ENCODE measurements around the gene SPI1.
"Not testable (repeated sequence)": the region's sequence is repeated elsewhere in the genome, so short reads cannot be mapped to it uniquely, and the experiment has no call there.

SPI1 gene

DNA sequence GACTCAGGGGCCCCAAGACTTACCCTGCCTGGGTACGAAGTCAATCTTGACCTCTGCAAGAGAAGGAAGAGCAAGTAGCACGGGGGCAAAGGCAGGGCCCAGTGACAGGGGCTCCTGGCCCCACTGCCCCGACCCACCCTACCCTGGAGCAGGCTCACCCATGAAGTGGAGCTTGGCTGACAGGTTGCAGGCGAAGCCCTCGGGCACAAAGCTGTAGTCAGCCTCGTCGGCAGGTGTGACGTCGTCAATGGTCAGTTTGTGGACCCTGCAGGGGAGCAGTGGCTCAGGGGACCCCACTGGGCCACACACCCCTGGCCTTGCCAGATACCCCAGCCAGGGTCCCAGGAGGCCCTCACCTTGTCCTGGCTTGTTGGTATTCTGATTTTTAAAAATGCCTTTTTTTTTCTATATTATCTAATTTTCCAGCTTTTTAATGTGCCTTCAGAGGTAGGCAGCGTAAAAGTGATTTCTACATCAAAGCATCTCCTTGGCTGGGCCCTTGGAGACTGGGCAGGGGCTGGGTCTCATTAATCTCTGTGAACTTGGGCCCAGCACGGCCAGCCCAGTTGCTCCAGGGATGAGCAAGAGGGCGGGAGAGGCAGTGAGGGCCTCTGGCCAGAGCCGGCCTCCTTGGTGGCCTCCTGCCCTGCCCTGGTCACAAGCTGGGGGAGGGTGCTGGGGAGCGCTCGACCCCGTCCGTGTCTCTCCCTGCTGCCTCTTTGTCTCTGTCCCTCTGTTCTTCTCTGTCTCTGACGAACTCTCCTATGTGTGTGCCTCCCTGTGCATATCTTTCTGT, 37.2 kb downstream of the SPI1 start:
- no peak for DNase-seq (ENCODE audit: low read depth in 2 of 2)

DNA sequence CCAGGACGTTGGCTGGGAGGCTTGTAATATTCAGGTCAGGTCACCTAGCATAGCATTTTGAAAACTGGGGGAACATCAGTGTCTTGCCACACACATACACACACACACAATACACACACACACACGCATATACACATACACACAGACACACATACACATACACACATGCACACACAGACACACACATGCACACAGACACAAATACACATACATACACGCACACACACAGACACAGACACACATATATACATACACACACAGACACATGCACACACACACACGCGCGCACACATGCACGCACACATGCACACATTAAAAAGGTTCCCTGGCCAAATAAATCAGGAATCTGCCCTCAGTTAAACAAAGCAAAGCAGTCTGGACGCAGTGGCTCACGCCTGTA, 38.3 kb downstream of the SPI1 start:
- no peak for DNase-seq (ENCODE audit: low read depth in 2 of 2)

DNA sequence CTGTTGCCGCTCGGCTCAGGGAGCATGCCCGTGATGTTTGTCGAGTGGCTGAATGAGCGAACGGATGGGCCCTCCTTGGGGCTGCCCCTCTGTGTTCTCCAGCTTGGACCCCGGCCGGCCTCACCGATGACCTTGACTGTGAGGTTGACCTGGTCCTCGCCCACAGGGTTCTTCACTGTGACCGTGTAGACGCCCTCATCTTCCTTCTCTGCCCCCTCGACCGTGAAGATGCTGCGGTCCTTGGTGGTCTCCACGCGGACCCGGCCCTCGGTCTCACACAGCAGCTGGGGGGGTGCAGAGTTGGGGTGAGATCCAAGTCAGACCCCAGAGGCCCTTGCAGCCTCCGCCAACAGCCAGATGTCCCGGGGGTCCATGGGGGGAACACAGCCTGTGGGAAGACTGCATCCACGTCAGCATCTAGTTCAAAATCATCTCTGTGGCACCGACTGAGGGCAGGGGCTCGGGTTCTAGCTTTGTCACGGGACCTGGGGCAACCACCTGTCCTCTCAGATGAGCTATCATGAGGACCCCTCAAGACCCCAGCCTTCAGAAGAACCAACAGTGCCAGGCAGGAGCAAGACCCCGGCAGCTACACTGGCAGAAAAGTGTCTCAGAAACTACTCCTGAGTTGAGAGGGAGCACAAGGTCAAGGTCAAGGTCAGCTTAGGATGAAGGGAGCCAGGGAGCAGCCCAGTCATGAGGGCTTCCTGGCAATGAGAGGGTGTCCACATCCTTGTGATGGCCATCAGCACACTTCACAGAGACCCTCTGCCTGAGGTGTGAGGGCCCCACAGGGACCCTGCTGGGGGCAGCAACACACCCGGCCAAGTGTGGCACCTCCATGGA, 39.7 kb downstream of the SPI1 start:
- DNase-seq (ENCODE audit: low read depth in 2 of 2) = no peak

DNA sequence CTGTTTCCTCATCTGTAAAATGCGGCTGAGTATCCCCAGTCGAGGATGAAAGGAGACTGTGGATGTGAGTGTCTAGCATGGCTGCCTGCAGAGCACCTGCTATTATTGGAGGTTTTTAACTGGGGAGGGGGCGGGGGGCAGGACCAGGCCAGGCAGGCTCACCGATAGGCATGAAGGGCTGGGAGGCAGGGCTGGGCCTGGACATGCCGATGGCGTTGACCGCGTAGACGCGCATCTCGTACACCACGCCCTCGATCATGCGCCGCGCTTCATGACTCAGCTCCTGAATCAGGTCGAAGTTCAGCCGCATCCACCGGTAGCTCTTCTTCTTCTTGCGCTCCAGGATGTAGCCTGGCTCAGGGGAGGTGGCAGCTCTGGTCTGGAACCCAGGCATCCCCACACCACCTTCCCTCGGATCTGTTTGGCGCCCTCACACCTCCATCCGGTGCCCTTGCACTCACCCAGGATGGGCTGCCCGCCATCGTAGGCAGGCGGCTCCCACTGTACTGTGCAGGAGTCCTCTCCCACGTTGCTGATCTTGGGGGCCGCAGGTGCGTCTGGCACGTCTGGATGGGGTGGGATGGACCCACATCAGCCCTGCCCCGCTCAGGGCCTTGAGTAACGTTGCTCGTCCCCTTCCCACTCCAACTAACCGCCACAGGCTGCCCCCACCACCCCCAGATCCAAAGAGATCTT, 41.0 kb downstream of the SPI1 start:
- DNase-seq (ENCODE audit: low read depth in 2 of 2) = no peak

DNA sequence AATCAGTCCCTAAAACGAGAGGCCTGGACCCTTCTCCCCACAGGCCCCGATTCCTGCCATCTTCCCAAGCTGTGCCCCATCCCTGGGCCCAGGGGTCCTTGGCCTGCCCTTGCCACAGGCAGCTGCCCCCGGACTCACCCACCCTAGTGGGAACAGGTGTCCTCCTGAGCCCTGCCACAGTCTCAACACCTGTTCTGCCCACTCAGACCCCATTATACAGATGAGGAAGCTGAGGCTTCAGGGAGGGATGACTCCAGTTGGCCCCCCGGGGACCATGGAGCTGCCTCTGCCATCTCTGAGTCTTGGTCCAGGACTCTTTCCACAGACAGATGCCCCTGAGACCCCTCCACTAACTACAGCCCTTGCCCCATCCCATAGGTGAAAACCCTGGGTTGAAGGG, 41.8 kb downstream of the SPI1 start:
- no peak for DNase-seq (ENCODE audit: low read depth in 2 of 2)

DNA sequence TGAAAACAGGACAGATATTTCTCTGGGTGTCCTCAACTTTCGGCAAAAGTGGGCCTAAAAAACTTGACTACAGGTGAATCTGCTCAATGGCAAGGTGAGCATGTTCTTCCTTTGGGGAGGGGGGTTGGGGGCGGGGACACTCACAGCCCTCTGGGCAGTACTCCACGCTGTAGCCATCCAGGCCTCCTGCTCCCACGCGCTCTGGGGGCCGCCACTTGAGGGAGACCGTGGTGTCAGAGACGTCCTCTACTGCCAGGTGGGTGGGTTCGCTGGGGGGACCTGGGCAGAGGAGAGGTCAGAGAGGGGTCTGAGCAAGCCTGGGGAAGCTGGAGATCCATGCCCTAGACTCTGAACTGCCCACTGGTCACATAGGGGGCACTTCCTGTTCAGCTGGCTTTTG, 42.6 kb downstream of the SPI1 start:
- DNase-seq (ENCODE audit: low read depth in 2 of 2) = no peak

DNA sequence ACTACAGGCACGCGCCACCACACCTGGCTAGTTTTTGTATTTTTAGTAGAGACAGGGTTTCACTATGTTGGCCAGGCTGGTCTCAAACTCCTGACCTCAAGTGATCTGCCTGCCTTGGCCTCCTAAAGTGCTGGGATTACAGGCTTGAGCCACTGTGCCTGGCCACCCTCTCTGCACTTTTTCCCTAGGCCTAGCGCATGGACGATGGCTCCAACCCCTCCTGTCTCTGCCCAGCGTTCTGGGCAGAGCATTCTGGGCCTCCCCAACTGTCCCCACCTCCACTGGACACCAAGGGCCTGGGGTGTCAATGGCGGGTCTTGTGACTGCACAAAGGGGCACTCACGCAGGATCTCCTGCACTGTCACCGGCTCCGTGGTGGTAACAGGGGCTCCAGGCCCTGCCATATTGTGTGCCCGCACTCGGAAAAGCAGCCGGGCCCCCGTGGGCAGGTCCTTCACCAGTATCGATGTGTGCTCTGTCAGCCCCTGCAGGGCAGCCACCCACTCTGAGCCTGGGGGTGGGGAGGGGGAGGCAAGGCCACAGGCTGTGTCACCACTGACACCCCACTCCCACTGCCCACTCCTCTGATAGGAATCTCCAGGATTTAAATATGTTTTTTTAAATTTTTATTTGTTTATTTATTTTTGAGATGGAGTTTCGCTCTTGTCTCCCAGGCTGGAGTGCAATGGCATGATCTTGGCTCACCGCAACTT, 43.5 kb downstream of the SPI1 start:
- DNase-seq (ENCODE audit: low read depth in 2 of 2) = not testable (repeated sequence)

DNA sequence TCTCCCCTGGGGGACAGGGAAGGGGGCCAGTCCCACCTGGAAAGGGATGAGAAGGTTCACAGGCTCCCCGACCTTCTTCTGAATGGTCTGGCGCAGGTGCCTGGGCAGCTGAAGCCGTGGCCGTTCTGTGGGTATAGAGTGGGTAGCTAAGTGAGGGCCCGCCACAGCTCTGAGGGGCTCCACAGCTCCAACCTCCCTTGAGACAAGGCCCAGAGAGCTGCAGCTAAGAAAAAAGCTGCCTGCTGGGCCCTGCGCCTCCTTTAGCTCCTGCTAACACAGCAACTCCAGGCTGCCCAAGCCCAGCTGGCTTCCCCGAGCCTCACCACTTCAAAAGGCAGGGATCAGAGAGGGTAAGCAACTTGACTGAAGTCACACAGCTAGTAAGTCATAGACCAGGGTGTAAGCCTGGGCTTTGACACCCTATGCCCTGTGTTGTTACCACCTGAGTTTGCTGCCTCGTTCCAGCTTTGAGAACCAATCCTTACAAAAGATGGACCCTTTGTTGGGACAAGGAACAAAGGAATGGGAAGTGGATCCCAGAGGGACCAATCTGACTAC, 44.4 kb downstream of the SPI1 start:
- DNase-seq (ENCODE audit: low read depth in 2 of 2) = no peak

DNA sequence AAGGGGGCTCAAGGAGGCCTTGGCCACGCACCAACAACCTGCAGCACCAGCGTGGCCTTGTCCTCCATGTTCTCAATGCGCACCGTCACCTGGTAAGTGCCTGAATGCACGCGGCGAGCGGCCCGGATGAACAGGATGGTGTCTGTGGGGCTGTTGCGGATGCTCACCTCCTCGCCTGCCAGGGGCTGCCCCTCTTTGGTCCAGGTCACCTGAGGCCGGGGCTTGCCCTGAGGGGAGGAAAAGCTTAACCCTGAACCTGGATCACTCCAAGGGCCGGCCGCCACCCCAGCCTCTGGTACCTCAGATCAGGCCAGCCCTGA, 44.9 kb downstream of the SPI1 start:
- DNase-seq (ENCODE audit: low read depth in 2 of 2) = no peak

DNA sequence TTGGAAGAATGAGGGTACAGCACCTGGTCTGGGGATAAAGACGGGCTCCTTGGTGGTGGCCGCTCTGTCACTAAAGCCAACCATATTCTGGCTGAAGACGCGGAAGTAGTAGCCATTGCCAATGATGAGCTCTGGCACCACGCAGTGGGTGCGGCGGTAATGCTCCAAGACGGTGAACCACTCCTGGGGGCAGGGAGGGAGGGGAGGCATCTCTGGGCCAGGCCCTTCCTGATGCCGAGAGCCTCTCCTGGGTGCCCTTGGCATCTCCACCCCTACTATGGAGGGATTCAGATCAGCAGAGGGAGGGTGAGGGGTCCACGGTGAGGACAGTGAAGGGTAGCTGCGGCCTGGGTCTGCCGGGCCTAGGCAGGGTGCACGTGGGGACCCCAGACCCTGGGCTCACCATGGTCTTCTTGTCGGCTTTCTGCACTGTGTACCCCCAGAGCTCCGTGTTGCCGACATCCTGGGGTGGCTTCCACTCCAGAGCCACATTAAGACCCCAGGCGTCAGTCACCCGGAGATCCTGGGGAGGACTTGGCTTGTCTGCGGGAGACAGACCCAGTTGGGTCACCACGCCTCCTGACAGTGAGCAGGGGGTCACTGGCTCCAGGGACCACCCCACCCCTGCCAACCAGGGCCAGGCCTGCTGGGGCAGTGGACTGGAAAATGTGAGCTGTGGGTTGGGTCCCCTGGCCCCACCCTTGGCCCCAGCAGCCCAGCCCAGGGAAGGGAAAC, 45.4 kb downstream of the SPI1 start:
- DNase-seq (ENCODE audit: low read depth in 2 of 2) = no peak

DNA sequence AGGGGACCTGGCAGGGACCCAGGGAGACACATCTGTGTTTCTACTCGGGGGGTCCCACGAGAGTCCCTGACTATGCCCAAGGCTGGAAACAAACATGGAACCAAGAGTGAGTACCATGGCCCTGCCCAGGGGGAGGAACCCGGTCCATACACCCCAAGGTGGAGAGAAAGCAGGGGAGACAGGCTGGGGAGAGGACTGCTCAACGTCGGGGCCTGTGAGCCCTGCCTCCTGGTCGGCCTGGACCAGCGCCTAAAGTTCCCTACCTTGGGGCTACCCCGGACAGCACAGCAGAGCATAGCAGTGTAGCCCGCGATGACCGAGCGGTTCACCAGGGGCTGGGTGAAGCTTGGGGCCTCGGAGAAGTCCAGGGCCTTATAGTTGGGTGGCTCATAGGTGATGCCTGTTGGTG, 46.0 kb downstream of the SPI1 start:
- DNase-seq (ENCODE audit: low read depth in 2 of 2) = no peak

DNA sequence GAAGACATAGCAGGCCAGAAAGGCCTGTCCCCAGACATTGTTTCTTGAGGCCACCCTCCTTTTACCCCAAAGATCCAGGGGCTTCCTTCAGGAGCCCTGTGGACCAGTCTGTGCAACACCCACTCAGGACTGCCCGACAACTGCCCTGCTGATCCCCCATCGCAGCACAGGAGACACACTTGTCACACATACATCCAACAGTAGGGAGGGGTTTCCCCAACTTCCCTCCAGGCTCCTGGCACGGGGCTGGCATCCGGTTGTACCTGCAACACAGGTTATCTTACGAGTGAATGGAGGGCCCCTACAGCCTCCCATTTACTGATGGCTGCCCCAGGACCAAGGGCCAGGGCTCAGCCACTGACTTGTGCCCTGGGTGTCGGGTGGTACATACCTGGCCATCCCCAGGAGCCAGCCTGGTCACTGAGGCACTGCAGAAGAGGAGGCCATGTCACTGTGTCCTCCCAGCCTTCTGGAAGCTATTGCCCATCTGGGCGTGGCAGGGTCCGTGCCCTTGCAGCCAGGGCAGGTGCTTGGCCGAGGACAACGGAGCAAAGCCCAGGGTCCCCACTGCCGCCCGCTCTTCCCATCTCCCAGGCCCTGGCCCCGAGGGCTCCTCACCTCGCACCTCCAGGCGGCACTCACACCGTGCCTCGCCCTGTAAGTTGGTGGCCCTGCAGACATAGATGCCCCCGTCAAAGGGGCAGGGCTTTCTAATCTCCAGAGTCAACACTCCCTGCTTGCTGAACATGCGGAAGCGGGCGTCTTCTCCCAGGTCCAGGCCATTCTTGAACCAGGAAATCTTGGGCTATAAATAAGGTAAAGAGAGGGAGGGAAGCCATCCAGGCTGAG, 46.7 kb downstream of the SPI1 start:
- DNase-seq (ENCODE audit: low read depth in 2 of 2) = no peak

DNA sequence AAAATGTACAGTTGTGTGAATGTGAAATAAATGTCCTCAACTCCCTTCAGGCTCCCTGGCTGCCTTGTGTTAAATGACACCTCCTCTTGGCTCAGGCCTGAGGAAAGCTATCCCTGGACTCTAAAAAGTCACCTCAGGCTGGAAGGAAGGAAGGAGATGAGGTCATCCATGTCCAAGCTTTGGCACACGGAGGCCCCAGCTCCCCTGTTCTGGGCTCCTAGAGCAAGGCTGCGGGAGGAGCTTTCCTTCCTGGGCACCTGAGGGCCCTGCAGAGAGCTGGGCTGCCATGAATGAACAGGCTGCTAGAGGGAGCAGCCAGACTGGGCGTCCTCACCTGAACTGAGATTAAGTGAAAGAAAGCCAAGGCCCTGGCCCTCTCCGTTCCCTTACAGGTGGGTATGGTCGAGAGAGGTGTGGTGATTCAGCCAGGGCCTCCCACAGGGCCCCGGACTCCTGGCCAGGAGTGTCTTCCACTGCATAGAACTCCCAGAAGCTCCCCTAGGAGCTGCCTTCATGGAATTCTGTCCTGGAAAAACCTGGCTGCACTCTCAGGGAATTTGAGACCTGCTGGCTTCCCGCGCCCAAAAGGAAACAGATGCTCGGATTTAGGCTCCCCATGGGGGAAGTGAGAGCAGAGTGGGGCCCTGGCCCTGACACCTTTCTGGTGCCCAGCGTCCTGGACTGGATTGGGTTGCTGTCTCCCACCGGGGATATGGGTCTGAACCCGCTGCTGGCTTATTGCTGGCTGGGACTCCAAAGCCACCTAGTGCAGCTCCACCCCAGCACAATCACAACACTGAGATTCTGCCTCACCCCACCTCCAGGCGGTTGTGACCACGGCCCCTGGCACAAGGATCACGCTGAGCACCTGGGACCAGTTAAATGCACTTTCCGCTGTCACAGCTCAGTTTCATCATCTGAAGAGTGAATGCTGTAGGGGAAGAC, 48.1 kb downstream of the SPI1 start:
- no peak for DNase-seq (ENCODE audit: low read depth in 2 of 2)

DNA sequence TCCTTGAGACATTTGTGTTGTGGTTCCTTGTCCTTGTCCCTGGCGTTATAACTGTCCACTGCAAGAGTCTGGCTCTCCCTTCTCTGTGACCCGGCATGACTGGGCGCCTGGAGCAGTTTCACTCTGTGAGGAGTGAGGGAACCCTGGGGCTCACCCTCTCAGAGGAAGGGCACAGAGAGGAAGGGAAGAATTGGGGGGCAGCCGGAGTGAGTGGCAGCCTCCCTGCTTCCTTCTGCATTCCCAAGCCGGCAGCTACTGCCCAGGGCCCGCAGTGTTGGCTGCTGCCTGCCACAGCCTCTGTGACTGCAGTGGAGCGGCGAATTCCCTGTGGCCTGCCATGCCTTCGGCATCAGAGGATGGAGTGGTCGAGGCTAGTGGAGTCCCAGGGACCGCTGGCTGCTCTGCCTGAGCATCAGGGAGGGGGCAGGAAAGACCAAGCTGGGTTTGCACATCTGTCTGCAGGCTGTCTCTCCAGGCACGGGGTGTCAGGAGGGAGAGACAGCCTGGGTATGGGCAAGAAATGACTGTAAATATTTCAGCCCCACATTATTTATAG, 48.8 kb downstream of the SPI1 start:
- no peak for DNase-seq (ENCODE audit: low read depth in 2 of 2)

DNA sequence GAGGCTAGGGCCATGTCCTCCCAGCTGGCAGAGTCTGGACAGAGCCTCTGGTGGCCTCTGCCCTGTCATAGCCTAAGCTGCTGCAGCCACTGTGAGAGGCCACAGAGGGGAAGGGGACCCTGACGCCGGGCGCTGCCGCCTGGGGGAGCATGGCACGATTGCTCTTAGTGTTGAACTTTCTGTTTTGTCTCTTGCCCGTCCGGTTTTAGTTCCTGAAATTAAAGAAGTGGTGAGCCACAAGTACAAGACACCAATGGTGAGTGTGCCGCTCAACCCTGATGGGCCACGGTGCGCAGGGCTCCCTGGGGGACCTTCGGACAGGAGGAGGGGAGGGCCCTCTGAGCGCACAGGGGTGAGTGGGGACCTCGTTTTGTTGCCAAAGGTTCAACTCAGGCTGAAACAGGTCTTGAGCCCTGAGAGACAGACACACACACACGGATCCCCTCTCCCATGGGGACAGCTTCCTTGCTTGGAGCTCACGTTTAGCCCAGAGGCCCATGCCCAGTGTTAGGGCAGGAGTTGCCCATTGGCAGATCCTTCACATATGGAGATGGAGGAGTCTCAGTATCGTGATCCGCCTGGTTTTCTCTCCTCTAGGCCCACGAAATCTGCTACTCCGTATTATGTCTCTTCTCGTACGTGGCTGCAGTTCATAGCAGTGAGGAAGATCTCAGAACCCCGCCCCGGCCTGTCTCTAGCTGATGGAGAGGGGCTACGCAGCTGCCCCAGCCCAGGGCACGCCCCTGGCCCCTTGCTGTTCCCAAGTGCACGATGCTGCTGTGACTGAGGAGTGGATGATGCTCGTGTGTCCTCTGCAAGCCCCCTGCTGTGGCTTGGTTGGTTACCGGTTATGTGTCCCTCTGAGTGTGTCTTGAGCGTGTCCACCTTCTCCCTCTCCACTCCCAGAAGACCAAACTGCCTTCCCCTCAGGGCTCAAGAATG, 49.6 kb downstream of the SPI1 start:
- no peak for DNase-seq (ENCODE audit: low read depth in 2 of 2)

DNA sequence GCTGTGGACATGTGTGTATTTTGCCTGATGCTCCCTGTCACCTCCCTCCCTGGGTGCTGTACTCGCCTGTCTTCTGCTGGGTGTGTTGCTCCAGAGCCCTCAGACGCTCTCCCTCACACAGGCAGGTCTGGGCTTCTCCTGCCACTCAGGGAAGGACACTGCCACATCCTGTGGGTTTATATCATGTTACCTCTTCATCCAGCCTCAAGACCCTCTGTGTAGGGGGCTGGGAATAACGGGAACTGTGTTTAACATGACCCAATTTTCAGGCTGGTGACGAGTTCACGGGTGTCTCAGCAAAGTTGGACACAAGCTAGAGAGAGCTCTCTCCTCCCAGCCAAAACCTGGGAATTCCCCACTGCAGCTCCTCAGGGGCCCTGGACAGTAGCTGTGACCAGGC, 50.4 kb downstream of the SPI1 start:
- no peak for DNase-seq (ENCODE audit: low read depth in 2 of 2)

DNA sequence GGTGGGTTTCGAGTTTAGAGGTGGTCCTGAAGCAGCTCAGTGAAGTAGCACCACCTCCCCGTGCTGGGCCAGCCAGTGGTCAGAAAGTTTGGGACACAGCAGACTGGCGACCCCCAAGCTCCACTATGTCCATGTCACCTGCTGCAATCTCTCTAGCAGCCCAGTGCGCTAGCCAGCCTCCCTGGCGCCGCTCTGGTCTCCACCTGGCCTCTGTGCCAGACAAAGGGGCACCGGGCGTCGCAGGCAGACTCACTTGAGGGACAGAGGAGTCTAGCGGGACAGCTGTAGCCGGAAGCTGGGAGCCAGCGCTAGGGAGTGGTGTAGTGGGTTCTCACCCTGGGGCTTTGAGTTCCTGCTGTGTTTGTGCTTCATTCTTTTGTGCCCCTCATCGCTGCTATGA, 51.3 kb downstream of the SPI1 start:
- DNase-seq (ENCODE audit: low read depth in 2 of 2) = no peak

DNA sequence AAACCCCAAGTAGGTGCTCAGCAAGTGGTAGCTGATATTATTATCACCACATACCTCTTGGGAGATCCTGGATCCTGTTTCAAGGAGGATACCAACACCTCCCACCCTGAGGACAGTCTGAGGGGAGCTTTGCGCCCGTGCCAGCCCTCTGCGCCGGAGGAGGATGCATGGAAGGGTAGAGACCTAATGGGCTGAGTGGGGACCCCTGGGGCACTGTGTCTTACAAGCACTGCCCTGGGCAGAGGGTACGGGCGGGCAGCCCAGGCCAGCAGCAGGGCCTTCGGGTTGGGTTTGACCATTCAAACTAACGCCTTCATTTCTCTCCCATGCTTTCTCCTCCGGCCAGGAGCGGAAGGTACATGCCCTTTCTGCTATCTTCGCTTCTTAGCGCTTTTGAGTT, 52.1 kb downstream of the SPI1 start:
- DNase-seq (ENCODE audit: low read depth in 2 of 2) = no peak

Measured in stimulated activated CD8-positive, alpha-beta memory T cell treated with anti-CD3 and anti-CD28 coated beads, Interleukin-2, amount 100 ng/mL, for 1 hour (primary cell).